Large intestine (tissue), 3 donors: ENCODE results near the gene CD200R1. TPM values are rescaled to one million over a fixed set of nuclear protein-coding genes. Genes with fewer than 3 reads are reported as not detected.
A peak's percentile ranks its signal among the peaks of the same experiment; 100 is the strongest.

ENCODE experiments used
- DNase-seq, 2 donors: peaks; one replicate each; pipeline versions ENCODE4 v3.0.0 to v3.0.0-alpha.2; 2013
- H3K27ac ChIP-seq: one replicate; pipeline ENCODE4 v1.5.1; 2013; ENCODE audit warnings: low read length
- H3K27me3 ChIP-seq: 2 replicates; pipeline ENCODE4 v1.6.1; 2013; ENCODE audit warnings: low read length; ENCODE audit not compliant: control insufficient read depth, insufficient read depth
- H3K36me3 ChIP-seq: 2 replicates; pipeline ENCODE4 v1.6.1; 2013; ENCODE audit warnings: low read length; ENCODE audit not compliant: control insufficient read depth, insufficient read depth
- H3K4me1 ChIP-seq: one replicate; pipeline ENCODE4 v1.6.1; 2013; ENCODE audit warnings: low read length; ENCODE audit not compliant: control insufficient read depth, insufficient read depth
- H3K4me3 ChIP-seq: one replicate; pipeline ENCODE4 v1.5.1; 2013; ENCODE audit warnings: low read length
- H3K9me3 ChIP-seq: one replicate; pipeline ENCODE4 v1.6.1; 2013; ENCODE audit warnings: mild to moderate bottlenecking, low read depth, low read length, moderate library complexity; ENCODE audit not compliant: control insufficient read depth
- WGBS: methylation state at CpG from one replicate; pipeline ENCODE4 v1.1.5; 2013; ENCODE audit warnings: low lambda C conversion rate; ENCODE audit not compliant: insufficient coverage; 5-methylcytosine and 5-hydroxymethylcytosine counted together
- polyA plus RNA-seq: library from polyadenylated mRNA; unstranded; fragments of 120-200 nt; gene quantifications from one replicate; pipeline ENCODE4 v1.2.1, GENCODE V29; 2013

CD200R1 gene
- polyA plus RNA-seq, 1 donor, result 1.7 TPM

GRCh38 chr3:113000691-113001090 is 25.8 kb upstream of the CD200R1 start:
- Histone ChIP-seq H3K27me3 (no peaks in the 10 kb centered on the region), H3K9me3 (no peaks in the 10 kb centered on the region), H3K27ac (no peak overlapping the region), H3K36me3 (peaks cover 44% of the 10 kb centered on the region), H3K4me3 (no peak overlapping the region), H3K4me1 (no peaks in the 10 kb centered on the region)
- 94% methylated on average over 3 of the region's 4 CpGs for WGBS
- no peak for DNase-seq

DNA sequence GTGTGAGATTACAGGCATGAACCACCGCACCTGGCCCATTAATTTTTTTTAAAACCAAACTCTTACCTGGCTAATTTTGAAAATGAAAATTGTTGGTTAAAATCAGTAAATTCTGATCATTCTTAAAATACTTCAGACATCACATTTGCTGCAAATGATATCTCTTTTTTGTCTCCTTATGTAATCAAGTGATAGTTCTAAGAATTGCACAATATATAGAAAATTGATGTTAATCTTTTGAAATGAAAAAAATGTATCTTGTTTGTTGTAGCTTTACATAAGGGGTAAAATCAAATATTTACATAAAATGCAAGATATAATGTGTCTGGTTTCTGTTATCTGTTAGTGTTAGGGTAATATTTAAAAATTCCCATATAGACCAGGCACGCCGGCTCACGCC is 20.9 kb upstream of the CD200R1 start:
- H3K9me3 ChIP-seq, result no peaks in the 10 kb centered on the region
- 80% methylated on average over 3 of the region's 4 CpGs for WGBS

DNA sequence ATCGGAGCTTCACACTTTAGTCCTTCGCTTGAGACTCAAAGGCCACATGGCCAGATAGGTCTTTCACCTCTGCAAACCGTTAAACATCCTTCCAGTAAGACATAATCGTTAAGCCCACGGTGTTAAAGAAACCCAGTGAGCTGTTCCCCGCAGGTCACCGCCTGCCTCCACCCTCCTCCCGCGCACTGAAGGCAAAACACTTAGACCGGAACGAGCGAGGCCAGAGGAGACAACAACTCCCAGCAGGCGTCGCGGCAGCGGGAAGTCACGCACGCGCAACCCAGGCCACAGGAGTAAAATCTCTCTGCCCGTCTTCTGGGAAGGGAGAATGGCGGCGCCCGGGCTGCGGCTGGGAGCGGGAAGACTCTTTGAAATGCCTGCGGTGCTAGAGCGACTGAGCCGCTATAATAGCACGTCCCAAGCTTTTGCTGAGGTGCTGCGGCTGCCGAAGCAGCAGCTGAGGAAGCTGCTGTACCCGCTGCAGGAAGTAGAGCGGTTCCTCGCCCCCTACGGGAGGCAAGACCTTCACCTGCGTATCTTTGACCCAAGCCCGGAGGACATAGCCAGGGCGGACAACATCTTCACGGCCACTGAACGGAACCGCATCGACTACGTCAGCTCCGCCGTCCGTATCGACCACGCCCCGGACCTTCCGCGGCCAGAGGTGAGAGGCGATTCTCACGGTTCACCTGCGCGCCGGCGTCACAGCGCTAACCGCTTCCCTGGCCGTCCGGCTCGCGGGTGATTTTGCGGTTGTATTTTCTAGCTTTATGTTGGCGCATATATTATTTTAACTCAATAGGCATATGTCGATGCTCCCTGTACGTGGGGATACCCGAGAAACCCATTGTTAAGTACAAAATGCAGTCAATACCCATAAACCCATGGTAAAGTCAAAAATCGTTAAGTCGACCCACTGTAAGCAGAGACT is 16.0 kb upstream of the CD200R1 start, which contains the start of gene GTPBP8:
Gene GTPBP8, plus strand, starts transcription at position 313 of the 931 bp plus-strand sequence. Its CDS starts 16 bp downstream, at position 329.
- Histone ChIP-seq H3K27me3 (no peaks in the 10 kb centered on the region), H3K27ac (peak within 1 kb of the TSS; percentile 98), H3K36me3 (peaks cover 3% of the 10 kb centered on the region), H3K9me3 (no peaks in the 10 kb centered on the region), H3K4me1 (peaks cover 9% of the 10 kb centered on the region), H3K4me3 (peak within 1 kb of the TSS; percentile 76)
- peak; percentile 91 to 95 for DNase-seq
- 0% methylated on average over 3 of the region's 70 CpGs for WGBS

More for the DNA sequence above, 20.9 kb upstream of the CD200R1 start:
- Histone ChIP-seq H3K4me3 (no peak overlapping the region), H3K27ac (no peak overlapping the region), H3K36me3 (peaks cover 22% of the 10 kb centered on the region), H3K27me3 (no peaks in the 10 kb centered on the region), H3K4me1 (peaks cover 5% of the 10 kb centered on the region)
- no peak for DNase-seq

DNA sequence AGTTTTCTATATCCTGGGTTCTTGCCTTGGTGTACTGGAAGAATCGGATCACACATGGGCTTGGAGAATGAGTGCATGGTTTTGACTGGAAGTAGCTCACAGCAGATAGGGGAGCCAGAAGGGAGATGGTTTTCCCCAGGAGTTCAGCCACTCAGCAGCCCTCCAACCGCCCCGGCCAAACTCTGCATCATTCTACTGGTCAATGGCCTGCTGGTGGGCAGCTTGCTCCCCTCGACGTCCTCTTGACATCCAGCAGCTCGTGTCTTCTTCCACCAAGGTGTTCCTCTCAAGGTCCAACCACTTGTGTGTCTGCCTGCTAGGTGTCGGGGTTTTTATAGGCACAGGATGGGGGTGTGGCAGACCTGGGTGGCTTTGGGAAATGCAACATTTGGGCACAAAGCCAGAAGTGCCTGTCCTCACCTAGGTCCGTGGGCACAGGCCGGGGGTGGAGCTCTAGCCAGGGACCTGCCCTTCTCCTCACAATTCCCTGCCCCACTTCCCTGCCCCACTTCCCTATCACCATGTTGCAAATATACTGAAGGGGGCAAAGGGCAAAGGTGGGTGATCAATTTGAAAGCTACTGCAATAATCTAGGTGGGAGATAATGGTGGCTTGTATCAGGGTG is 12.9 kb upstream of the CD200R1 start:
- H3K4me3 ChIP-seq, result no peak overlapping the region
- no peaks in the 10 kb centered on the region for H3K36me3 ChIP-seq
- no CpG with 5 or more reads among the region's 9 CpGs for WGBS
- no peaks in the 10 kb centered on the region for H3K27me3 ChIP-seq
- peaks cover 9% of the 10 kb centered on the region for H3K4me1 ChIP-seq
- H3K27ac ChIP-seq, result no peak overlapping the region
- no peaks in the 10 kb centered on the region for H3K9me3 ChIP-seq
- DNase-seq, result no peak

DNA sequence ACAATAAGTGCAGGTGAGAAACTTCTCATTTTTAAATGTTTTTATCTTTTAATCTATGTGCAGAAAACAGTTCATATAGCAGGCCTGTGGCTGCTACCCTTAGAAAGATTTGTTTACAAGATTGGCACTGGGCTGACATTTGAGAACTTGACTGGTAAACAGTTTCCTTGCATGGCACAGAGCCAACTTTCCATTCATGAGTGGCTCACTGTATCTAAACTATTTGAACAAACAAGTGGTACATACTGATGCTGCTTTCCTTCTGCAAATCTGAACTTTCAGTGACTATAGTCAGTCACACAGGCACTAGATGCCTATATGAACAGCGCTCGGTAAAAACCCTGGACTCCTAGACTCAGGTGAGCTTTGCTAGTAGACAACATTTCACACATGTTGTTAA is 9.6 kb upstream of the CD200R1 start:
- no peak for DNase-seq
- Histone ChIP-seq H3K4me1 (peaks cover 3% of the 10 kb centered on the region), H3K27ac (no peak overlapping the region), H3K4me3 (no peak overlapping the region), H3K27me3 (no peaks in the 10 kb centered on the region), H3K36me3 (no peaks in the 10 kb centered on the region), H3K9me3 (no peaks in the 10 kb centered on the region)
- no CpG with 5 or more reads among the region's 2 CpGs for WGBS

DNA sequence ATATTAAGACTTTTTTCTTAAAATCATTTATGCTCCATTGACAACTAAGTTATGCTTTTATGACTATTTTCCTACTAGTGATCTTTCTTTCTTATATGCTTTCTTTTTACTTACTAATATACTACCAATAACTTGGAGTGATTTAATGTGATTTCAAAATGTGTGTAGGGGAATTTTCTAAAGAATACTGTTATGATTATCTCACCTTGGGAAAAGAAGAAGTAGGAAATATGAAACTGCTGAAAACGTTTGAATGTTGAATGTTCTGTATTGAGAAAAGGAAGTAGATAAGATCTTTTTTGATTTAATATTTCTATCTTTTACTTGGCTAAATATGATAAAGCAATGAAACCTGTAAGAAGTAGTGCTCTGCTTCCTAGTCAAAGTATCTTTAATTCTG is 7.8 kb upstream of the CD200R1 start:
- H3K27me3 ChIP-seq, result no peaks in the 10 kb centered on the region
- H3K4me1 ChIP-seq, result peaks cover 3% of the 10 kb centered on the region
- H3K9me3 ChIP-seq, result no peaks in the 10 kb centered on the region
- H3K36me3 ChIP-seq, result no peaks in the 10 kb centered on the region
- H3K4me3 ChIP-seq, result no peak overlapping the region
- WGBS, result 57% methylated on average over 1 of the region's 1 CpG
- DNase-seq, result no peak
- H3K27ac ChIP-seq, result no peak overlapping the region

- no peaks in the 10 kb centered on the region for H3K9me3 ChIP-seq
- no CpG with 5 or more reads among the region's 1 CpG for WGBS
- H3K4me1 ChIP-seq, result no peaks in the 10 kb centered on the region
- H3K27ac ChIP-seq, result no peak overlapping the region
- no peaks in the 10 kb centered on the region for H3K36me3 ChIP-seq
- DNase-seq, result no peak
- H3K27me3 ChIP-seq, result no peaks in the 10 kb centered on the region
- no peak overlapping the region for H3K4me3 ChIP-seq
These were observed 5.2 kb upstream of the CD200R1 start for GRCh38 chr3:112980080-112980479.

DNA sequence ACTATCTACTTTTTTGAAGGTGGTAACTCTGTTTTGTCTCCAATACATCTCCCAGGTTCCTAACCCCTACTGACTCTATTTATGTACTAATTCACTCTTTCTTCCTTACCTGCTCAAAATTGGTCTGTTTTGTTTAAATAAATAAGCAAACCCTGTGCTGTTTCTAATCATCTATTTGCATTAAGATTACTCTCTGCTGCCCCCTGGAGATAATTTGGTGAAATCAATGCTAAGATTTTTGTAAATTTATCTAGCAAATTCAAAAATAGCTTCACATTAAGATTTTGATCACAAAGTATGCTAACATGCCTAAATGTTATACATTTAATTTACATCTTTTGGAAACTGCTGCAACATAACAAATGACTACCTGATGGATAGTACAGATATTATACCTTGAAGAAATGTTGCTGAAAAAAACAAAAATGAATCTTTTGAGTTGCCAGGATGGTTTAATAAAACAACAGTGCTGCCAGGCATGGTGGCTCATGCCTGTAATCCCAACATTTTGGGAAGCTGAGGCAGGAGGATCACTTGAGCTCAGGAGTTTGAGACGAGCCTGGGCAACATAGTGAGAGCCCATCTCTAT is 4.4 kb upstream of the CD200R1 start:
- H3K27me3 ChIP-seq, result peaks cover 3% of the 10 kb centered on the region
- DNase-seq, result peak in 1 of 2 donors; percentile 8
- no peaks in the 10 kb centered on the region for H3K36me3 ChIP-seq
- no peaks in the 10 kb centered on the region for H3K4me1 ChIP-seq
- no peak overlapping the region for H3K4me3 ChIP-seq
- 80% methylated on average over 1 of the region's 1 CpG for WGBS
- H3K9me3 ChIP-seq, result no peaks in the 10 kb centered on the region
- H3K27ac ChIP-seq, result no peak overlapping the region

GRCh38 chr3:112976953-112977352 is 2.0 kb upstream of the CD200R1 start:
- H3K4me3 ChIP-seq, result no peak overlapping the region
- H3K27ac ChIP-seq, result no peak overlapping the region
- H3K27me3 ChIP-seq, result peaks cover 3% of the 10 kb centered on the region
- no CpG with 5 or more reads among the region's 2 CpGs for WGBS
- H3K36me3 ChIP-seq, result no peaks in the 10 kb centered on the region
- DNase-seq, result no peak
- no peaks in the 10 kb centered on the region for H3K9me3 ChIP-seq
- H3K4me1 ChIP-seq, result no peaks in the 10 kb centered on the region

DNA sequence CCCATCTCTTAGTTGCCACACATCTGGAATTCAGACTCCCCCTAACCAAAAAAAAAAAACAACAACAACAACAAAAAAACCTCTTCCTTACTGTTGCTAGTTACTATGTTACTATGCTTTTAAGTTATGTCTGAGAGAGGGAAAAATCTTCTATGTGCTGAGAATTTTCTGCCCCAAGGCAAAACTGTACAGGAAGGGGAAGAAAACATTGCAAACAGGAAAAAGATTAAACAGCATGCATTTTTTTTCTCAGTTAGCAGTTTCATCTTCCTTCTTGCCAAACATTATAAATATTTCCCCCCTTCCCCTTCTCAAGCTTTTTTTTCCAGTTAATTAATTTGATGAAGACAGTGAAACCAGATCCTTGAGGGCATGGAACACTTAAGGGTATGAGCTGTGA is 1.1 kb upstream of the CD200R1 start:
- peaks cover 3% of the 10 kb centered on the region for H3K27me3 ChIP-seq
- no peaks in the 10 kb centered on the region for H3K36me3 ChIP-seq
- no peaks in the 10 kb centered on the region for H3K9me3 ChIP-seq
- H3K4me1 ChIP-seq, result no peaks in the 10 kb centered on the region
- H3K4me3 ChIP-seq, result no peak overlapping the region
- H3K27ac ChIP-seq, result no peak overlapping the region
- DNase-seq, result no peak
